B cell (primary cell): Measurements from ENCODE around the gene BBX. TPM values are rescaled to one million over a fixed set of nuclear protein-coding genes. Genes with fewer than 3 reads are reported as not detected.

Experiments used
- ATAC-seq: fragments of 200-7000 bp; cut with Tn5 transposase; one replicate; pipeline ENCODE4 v1.10.0; 2021; ENCODE audit warnings: low read depth, mild to moderate bottlenecking, moderate number of reproducible peaks, moderate library complexity
- CTCF ChIA-PET: fragments of 350-600 bp; sonication (Branson Sonifier 250); formaldehyde crosslinking; loops from one replicate; lab custom pipeline; 2021; ENCODE audit warnings: antibody characterized with exemption, inconsistent platforms; lab: Charles Lee
- POLR2A ChIA-PET: fragments of 350-600 bp; sonication (Branson Sonifier 250); formaldehyde crosslinking; loops from one replicate; lab custom pipeline; 2021; ENCODE audit warnings: antibody characterized with exemption; lab: Charles Lee
- DNase-seq: peaks from one replicate; pipeline ENCODE4 v3.0.0; 2013
- H2AFZ ChIP-seq: 2 replicates; pipeline ENCODE4 v1.6.1; 2012; ENCODE audit warnings: mild to moderate bottlenecking, low read depth, low read length; ENCODE audit not compliant: insufficient read depth, poor library complexity, severe bottlenecking
- H3K27ac ChIP-seq, 2 donors: 1 replicate in 1 of 2; 2 replicates in 1 of 2; pipeline ENCODE4 v1.5.1; 2012 to 2013; ENCODE audit warnings: low read length in 2 of 2, mild to moderate bottlenecking in 2 of 2, moderate library complexity in 1 of 2
- H3K27me3 ChIP-seq, 4 experiments: fragments of 200-600 bp in 1 of 4; sonication (generic) in 1 of 4; replicated peaks in 1 of 4; 1 replicate in 2 of 4; 2 replicates in 2 of 4; pipeline versions ENCODE4 v1.6.1 to v1.7.0; 2013 to 2016; ENCODE audit warnings: low read length in 3 of 4, mild to moderate bottlenecking in 2 of 4, mixed read lengths in 1 of 4, moderate library complexity in 1 of 4; ENCODE audit not compliant: insufficient read depth in 4 of 4, control insufficient read depth in 3 of 4; ENCODE audit errors: control extremely low read depth in 1 of 4
- H3K36me3 ChIP-seq, 2 experiments: replicated peaks in 1 of 2; 1 replicate in 1 of 2; 2 replicates in 1 of 2; pipeline versions ENCODE4 v1.6.1 to v1.7.1; 2013; ENCODE audit warnings: low read length in 1 of 2; ENCODE audit not compliant: insufficient read depth in 2 of 2, control insufficient read depth in 1 of 2; ENCODE audit errors: control extremely low read depth in 1 of 2, extremely low read depth in 1 of 2
- H3K4me1 ChIP-seq, 2 donors: fragments of 200-600 bp in 1 of 2; sonication (generic) in 1 of 2; 1 replicate in 1 of 2; 2 replicates in 1 of 2; pipeline versions ENCODE4 v1.5.1 to v1.6.1; 2013 to 2017; ENCODE audit warnings: low read length in 2 of 2; ENCODE audit not compliant: control insufficient read depth in 2 of 2, insufficient read depth in 2 of 2
- H3K4me2 ChIP-seq: replicated peaks from 2 replicates; pipeline ENCODE3; 2012; ENCODE audit warnings: mild to moderate bottlenecking, low read depth, low read length; ENCODE audit not compliant: poor library complexity, severe bottlenecking
- H3K4me3 ChIP-seq, 5 experiments: fragments of 200-600 bp in 1 of 5; sonication (generic) in 1 of 5; 1 replicate in 3 of 5; 2 replicates in 2 of 5; pipeline versions ENCODE4 v1.5.1 to v1.7.0; 2011 to 2016; ENCODE audit warnings: low read length in 4 of 5, mild to moderate bottlenecking in 4 of 5, low read depth in 2 of 5, control low read depth in 1 of 5, moderate library complexity in 1 of 5; ENCODE audit not compliant: insufficient read depth in 1 of 5; ENCODE audit errors: control extremely low read depth in 1 of 5, extremely low read depth in 1 of 5
- H3K79me2 ChIP-seq: fragments of 200-600 bp; sonication (generic); one replicate; pipeline ENCODE4 v1.6.0; 2016; ENCODE audit warnings: low read length; ENCODE audit not compliant: control insufficient read depth, insufficient read depth
- H3K9ac ChIP-seq: fragments of 200-600 bp; sonication (generic); 2 replicates; pipeline ENCODE4 v1.6.1; 2017; ENCODE audit warnings: mild to moderate bottlenecking, low read length, moderate library complexity
- H3K9me3 ChIP-seq, 3 donors: one replicate each; pipeline versions ENCODE4 v1.6.1 to v1.7.1; 2013; ENCODE audit warnings: low read length in 2 of 3; ENCODE audit not compliant: control insufficient read depth in 2 of 3, insufficient read depth in 1 of 3; ENCODE audit errors: control extremely low read depth in 1 of 3
- H4K20me1 ChIP-seq: 2 replicates; pipeline ENCODE4 v1.6.0; 2012; ENCODE audit warnings: mild to moderate bottlenecking, low read length; ENCODE audit not compliant: insufficient read depth, control insufficient read depth, poor library complexity, severe bottlenecking
- H3K27ac Mint-ChIP-seq: one replicate; pipeline ENCODE4 v1.8.0; 2021; ENCODE audit warnings: mixed read lengths
- H3K27me3 Mint-ChIP-seq: one replicate; pipeline ENCODE4 v1.8.0; 2021; ENCODE audit warnings: mixed read lengths
- H3K4me1 Mint-ChIP-seq: one replicate; pipeline ENCODE4 v1.8.0; 2021; ENCODE audit warnings: mixed read lengths
- H3K4me3 Mint-ChIP-seq: one replicate; pipeline ENCODE4 v1.8.0; 2021; ENCODE audit warnings: mixed read lengths
- H3K9me3 Mint-ChIP-seq: one replicate; pipeline ENCODE4 v1.8.0; 2022; ENCODE audit warnings: mixed read lengths; ENCODE audit not compliant: insufficient read depth
- EZH2 ChIP-seq: IDR thresholded peaks from 2 replicates; pipeline ENCODE4 v1.6.1; 2012; ENCODE audit warnings: borderline replicate concordance, low read depth, mild to moderate bottlenecking, moderate library complexity, low read length; ENCODE audit not compliant: insufficient read depth, poor library complexity, severe bottlenecking
- WGBS: methylation state at CpG from one replicate; pipeline ENCODE4 v1.1.5; 2013; ENCODE audit warnings: missing lambda C conversion rate; ENCODE audit not compliant: insufficient coverage; 5-methylcytosine and 5-hydroxymethylcytosine counted together
- intact Hi-C: fragments of 100-400 bp; cut with micrococcal nuclease; formaldehyde crosslinking; loops from one replicate; pipeline ENCODE4 v1.10.0; 2022
- polyA plus RNA-seq: library from polyadenylated mRNA; depleted of rRNA; stranded (reverse); fragments of >200 nt; gene quantifications from 2 replicates; pipeline ENCODE4 v1.2.3, GENCODE V29; 2012
- total RNA-seq, 2 donors: library from RNA; stranded (reverse); fragments of 120-200 nt in 1 of 2; gene quantifications; 1 replicate in 1 of 2; 2 replicates in 1 of 2; pipeline versions ENCODE4 v1.2.3 to v1.2.4, GENCODE V29; 2013 to 2022
- TF ChIP-seq, protein P1 (sequence below): fragments of 200-600 bp; IDR thresholded peaks from one replicate; pipeline ENCODE4 v1.8.0; 2022; ENCODE audit warnings: antibody characterized with exemption, mild to moderate bottlenecking

The BBX gene
- total and polyA plus RNA-seq, 2 donors (not counting 1 experiment from before 2014, with no cell fraction given): 27.8 to 133 TPM

DNA sequence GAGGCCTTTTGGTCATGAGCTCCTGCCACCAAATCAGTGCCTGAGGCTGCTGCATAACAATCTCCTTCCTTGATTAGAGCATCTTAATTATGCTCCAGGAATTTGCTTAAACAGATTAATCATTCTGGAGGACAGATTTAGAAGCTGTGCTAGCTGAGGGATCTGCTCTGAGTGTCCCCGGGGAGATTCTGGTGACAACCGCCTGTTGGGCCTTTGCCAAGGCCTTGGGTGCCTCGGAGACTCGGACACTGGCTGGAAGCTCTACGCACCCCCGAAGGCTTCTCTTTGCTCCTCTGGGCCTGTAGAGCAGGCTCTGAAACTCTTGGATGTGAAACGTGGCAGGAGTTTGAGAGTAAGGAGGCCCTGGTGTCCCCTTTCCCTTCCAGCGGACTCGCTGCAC lies 304.0 kb downstream of the BBX start:
- no peak for TF ChIP-seq EZH2
- TF ChIP-seq, protein P1, sequence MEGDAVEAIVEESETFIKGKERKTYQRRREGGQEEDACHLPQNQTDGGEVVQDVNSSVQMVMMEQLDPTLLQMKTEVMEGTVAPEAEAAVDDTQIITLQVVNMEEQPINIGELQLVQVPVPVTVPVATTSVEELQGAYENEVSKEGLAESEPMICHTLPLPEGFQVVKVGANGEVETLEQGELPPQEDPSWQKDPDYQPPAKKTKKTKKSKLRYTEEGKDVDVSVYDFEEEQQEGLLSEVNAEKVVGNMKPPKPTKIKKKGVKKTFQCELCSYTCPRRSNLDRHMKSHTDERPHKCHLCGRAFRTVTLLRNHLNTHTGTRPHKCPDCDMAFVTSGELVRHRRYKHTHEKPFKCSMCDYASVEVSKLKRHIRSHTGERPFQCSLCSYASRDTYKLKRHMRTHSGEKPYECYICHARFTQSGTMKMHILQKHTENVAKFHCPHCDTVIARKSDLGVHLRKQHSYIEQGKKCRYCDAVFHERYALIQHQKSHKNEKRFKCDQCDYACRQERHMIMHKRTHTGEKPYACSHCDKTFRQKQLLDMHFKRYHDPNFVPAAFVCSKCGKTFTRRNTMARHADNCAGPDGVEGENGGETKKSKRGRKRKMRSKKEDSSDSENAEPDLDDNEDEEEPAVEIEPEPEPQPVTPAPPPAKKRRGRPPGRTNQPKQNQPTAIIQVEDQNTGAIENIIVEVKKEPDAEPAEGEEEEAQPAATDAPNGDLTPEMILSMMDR: no peak
- DNase-seq (no peak), ATAC-seq (no peak)
- ChIA-PET POLR2A (no interaction called here), CTCF (no interaction called here)
- Mint-ChIP-seq H3K4me1 (no peaks in the 10 kb centered on the region), H3K27ac (no peak overlapping the region), H3K9me3 (no peaks in the 10 kb centered on the region), H3K27me3 (peaks cover 4% of the 10 kb centered on the region), H3K4me3 (no peak overlapping the region)
- Histone ChIP-seq H3K27me3 (peaks cover 0 to 6% (median 0%) of the 10 kb centered on the region in 4 experiments), H3K9ac (no peak overlapping the region), H3K4me2 (no peak overlapping the region), H3K27ac (no peak overlapping the region), H3K36me3 (no peaks in the 10 kb centered on the region), H2AFZ (no peak overlapping the region), H3K9me3 (peaks cover 0 to 2% (median 0%) of the 10 kb centered on the region in 3 donors), H4K20me1 (no peaks in the 10 kb centered on the region), H3K4me3 (no peak overlapping the region), H3K4me1 (no peaks in the 10 kb centered on the region), H3K79me2 (no peaks in the 10 kb centered on the region)
- intact Hi-C loops: no loop called here
- WGBS: 92% methylated on average over 8 of the region's 9 CpGs

DNA sequence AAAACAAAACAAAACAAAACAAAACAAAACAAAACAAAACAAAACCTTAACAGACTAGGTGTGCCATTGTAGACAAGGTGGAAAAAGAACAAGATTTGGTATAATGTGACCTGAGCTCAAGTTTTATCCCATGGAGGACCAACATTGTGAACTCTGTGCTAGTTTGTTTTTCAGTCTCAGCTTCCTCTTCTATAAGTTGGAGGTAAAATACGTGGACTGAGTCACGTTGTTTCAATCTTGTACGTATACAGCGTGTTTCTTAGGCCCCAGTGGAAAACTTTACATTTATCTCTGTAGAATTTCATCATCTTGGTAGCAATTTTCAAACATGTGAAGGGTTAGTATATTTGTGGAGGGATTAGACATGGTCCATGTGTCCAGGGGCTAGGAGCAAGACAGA lies 306.4 kb downstream of the BBX start:
- no peak overlapping the region for H3K4me3 Mint-ChIP-seq
- ChIA-PET POLR2A (no interaction called here), CTCF (interaction anchor here (0.6 kb wide), 1 partner anchor 1071 kb away, joined by 3 read pairs; no protein-coding TSS in a partner anchor)
- Histone ChIP-seq H3K4me3 (no peak overlapping the region), H3K4me1 (no peaks in the 10 kb centered on the region), H3K27me3 (no peaks in the 10 kb centered on the region), H2AFZ (no peak overlapping the region), H3K27ac (no peak overlapping the region), H3K79me2 (no peaks in the 10 kb centered on the region), H3K9me3 (peaks cover 0 to 2% (median 0%) of the 10 kb centered on the region in 3 donors), H4K20me1 (no peaks in the 10 kb centered on the region), H3K36me3 (no peaks in the 10 kb centered on the region), H3K9ac (no peak overlapping the region), H3K4me2 (no peak overlapping the region)
- DNase-seq (no peak), ATAC-seq (no peak)
- H3K9me3 Mint-ChIP-seq: no peaks in the 10 kb centered on the region
- intact Hi-C loops: no loop called here
- no peak overlapping the region for H3K27ac Mint-ChIP-seq
- H3K4me1 Mint-ChIP-seq: no peaks in the 10 kb centered on the region
- no peaks in the 10 kb centered on the region for H3K27me3 Mint-ChIP-seq
- no CpG with 5 or more reads among the region's 4 CpGs for WGBS
- TF ChIP-seq, protein P1: no peak
- TF ChIP-seq EZH2: no peak
